Stimulated activated CD4-positive, alpha-beta T cell treated with anti-CD3 and anti-CD28 coated beads, Interleukin-1b, Interleukin-23, amount 100 ng/mL, for 24 hours (primary cell): ENCODE measurements around the gene RGPD8.
"Not testable (repeated sequence)": the region's sequence is repeated elsewhere in the genome, so short reads cannot be mapped to it uniquely, and the experiment has no call there.

ENCODE experiments used
- DNase-seq, 4 experiments: peaks; one replicate each; pipeline ENCODE4 v3.0.0-alpha.2; 2020; ENCODE audit warnings: low read depth in 4 of 4, low spot score in 1 of 4

Gene RGPD8

DNA sequence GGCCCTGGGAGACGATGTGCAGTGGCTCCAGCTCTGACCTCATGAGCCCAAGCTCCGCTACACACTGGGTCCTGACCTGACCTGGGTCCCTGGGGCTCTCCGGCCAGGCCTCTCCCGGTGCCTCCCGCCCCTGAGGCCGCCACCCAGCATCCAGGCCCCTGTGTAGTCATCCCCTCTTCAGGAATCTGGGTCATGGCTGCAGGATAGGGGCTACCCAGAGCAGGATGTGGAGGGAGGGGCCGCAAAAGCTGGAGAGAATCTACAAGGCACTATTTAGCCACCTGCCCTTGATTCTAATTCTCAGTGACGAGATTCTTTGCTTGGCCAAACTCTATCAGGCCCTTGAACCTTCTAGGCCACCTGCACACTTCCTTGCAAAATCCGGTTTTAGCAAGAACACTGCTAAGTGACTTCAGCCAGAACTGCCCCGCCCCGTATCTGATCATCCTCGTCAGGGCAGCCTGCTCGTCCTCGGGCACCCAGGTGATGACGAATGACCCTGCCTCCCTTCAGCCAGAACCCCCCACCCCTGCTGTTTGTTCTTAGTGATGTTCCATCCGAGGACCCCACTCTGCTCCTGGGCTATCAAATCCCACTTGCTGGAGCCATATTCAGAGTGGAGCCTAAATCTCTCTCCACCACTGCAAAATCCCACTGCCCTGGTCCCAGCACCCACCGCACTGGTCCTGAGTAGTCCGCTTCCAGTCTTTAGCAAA lies 2.4 kb upstream of the RGPD8 start:
- DNase-seq, result not testable (repeated sequence)

DNA sequence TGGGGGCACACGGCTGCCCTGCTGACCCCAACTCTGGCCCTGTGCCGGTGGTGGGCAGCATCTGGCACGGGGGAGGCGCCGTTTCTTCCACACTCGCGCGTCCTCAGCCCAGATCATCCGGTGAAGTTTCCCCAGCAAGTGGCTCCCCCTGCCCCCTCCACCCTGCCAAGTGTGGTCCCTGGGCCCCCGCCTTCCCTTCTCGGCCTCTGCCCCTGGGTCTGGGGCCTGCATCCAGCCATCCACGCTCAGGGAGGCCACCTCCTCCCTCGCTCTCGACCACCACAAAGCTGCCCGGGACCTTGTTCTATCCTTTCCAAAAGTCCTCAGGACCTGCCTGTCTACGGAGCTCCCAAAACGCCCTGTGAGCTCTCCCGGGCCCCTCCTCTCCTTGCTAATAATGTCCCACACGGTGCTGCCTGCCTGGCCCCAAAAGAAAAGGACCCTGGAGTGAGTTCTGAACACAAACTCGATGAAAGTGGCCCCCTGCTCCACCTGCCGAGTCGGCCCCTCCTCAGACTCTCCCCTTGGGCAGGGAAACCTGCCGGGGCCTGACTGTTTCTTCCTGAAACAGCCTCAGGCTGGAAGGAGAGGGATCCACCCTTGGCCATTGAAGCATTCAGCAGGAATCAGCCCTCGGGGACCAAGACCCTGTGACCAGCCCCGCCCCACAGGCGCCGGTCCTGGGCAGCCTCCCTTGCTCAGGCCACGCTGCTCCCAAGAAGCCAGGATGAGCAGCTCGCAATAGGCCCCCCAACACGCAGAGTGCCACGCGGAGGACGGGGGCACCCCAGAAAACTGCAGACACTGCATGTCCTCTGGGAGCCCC lies 1.7 kb upstream of the RGPD8 start:
- not testable (repeated sequence) for DNase-seq

DNA sequence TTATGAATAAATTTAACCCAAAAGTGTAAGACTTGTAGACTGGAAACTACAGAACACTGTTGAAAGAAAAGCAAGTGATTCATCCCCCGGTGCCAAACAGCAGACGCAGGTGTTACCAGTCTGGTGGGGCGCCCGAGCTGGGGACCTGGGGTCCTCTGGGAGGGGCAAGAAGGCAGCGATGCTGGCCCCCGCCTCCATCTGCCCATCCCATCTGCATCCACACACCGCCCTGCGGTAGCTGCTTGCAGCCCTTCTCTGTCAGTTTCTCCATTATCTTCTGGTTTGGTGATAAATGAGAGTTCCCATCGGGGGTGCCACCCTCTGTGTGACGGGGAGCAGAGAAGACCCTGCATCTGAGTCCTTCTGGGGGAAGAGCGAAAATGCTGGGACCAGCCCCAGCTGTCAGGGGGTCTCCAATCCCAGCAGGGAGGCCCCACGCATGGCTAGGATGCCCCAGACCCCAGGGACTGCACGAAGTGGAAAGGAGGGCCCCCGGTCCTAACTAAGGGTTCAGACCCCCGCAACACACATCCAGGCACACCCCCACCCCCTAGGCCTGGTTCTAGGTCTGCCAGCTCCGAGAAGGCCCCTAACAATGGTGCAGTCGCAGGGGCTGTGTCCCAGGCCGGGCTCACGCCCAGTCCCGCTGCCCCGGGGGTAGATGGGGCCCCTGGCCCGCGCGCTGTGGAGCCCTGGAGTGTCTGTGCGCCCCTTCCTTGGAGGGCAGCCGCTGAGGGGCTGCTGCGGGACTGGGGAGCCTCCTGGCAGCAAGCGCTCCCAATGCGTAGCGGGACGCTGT lies 686 bp upstream of the RGPD8 start:
- DNase-seq, result no peak

DNA sequence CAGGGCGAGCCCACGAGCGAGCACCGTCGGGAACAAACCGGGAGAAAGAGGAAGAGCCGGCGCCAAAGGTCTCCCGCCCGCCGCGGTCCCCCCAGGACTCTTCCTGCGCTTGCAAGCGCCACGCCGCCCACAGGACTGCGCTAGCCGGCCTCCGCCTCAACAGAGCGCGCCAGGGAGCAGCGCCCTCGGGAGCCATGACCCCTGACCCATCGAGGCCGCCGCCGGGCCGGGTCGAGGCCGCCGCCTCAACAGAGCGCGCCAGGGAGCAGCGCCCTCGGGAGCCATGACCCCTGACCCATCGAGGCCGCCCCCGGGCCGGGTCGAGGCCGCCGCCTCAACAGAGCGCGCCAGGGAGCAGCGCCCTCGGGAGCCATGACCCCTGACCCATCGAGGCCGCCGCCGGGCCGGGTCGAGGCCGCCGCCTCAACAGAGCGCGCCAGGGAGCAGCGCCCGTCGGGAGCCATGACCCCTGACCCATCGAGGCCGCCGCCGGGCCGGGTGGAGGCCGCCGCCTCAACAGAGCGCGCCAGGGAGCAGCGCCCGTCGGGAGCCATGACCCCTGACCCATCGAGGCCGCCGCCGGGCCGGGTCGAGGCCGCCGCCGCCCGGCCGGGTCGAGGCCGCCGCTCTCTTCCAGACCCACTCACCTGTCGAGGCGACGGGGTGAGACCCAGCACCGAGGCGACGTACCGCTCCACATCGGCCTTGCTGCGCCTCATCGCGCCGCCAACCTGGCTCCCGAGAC lies 538 bp downstream of the RGPD8 start:
- DNase-seq, result peak in 1 of 4 experiments; percentile 18

DNA sequence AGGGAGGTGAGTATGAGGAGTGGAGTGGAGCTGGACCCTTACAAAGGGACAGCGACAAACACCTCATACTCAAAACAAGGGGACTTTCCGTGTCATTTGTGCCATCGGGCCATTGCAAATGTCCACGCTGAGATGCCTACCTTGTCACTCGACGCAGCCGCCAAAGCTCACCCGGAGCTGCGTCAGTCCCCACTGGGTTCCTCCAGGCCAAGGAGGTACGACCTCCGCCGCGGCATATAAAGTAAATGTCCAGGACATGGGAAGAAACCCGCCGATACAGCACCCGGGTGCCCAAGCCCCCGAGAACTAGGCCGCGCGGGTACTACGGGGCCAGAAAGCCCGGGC lies 1.1 kb downstream of the RGPD8 start:
- DNase-seq, result not testable (repeated sequence)

DNA sequence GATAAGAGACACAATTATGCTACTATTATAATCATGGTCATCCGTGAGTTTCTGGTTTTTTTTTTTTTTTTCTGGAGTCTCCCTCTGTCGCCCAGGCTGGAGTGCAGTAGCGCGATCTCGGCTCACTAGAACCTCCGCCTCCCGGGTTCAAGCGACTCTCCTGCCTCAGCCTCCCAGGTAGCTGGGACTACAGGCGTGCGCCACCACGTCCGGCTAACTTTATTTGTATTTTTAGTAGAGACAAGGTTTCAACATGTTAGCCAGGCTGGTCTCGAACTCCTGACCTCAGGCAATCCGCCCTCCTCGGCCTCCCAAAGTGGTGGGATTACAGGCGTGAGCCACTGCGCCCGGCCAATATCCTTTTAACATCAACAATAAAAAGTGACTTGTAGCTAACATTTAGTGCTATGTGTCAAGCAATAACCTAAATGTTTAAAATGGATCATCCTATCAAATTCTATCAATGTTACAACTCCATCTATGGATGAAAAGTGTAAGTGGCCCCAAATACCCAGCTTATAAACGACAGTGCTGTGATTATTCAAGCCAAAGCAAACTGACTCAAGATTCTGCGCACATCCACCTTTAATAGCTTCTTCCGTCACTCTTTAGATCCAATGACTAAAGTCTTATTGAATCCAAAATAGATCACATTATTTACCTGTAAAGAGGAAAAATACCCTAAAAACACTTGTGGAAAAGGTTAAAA lies 1.7 kb downstream of the RGPD8 start:
- DNase-seq, result not testable (repeated sequence)

DNA sequence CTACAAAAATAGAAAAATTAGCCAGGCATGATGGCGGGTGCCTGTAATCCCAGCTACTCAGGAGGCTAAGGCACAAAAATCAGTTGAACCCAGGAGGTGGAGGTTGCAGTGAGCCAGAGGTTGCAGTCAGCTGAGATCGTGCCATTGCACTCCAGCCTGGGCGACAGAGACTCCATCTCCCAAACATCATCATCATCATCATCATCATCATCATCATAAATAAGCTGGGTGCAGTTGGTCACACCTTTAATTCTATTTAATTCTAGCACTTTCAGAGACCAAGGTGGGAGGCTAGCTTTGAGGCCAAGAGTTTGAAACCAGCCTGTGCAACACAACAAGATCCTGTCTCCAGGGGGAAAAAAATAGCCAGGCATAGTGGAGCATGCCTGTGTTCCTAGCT lies 8.9 kb downstream of the RGPD8 start:
- not testable (repeated sequence) for DNase-seq

DNA sequence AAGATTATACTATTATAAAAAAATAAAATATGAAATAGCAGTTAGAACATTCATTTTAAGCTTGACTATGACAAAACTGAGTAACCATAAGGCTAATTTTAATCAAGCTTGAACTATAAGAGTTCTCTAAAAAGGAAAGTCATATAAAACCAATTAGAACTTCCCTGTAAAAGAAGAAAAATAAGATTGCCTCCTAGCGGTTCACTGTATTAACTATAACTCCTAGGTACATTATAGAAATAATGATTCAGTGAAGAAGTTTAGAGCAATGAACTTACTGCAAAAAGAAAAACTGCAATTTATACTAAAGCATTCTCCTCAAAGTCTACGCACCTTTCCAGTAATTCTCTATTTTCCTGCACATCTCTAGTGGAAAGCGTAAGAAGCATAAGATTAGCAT lies 16.6 kb downstream of the RGPD8 start:
- DNase-seq, result not testable (repeated sequence)

DNA sequence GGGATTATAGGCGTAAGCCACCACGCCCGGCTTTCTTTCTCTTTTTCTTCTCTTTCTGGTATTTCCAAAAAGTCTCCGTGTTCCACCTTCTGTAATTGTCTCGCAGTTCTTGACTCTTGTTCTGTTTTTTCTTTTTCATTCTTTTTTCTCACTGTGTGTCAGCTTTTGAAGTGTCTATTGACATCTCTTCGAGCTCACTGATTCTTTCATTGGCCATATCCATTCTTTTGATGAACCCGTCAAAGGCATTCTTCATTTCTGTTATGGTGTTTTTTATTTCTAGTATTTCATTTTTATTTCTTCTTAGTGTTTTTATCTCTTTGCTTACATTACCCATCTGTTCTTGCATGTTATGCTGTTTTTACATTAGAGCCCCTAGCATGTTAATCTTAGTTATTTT lies 73.4 kb downstream of the RGPD8 start:
- not testable (repeated sequence) for DNase-seq

DNA sequence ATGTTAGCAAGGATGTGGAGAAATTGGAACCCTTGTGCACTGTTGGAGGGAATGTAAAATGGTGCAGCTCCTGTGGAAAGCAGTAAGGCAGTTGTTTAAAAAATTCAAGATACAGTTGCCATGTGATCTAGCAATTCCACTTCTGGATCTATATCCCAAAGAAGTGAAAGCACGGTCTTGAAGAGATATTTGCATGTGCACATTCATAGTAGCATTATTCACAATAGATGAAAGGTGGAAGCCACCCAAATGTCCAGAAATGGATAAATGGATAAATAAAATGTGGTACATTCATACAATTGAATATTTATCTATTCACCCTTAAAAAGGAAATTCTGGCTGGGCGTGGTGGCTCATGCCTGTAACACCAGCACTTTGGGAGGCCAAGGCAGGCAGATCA lies 79.1 kb downstream of the RGPD8 start:
- not testable (repeated sequence) for DNase-seq

DNA sequence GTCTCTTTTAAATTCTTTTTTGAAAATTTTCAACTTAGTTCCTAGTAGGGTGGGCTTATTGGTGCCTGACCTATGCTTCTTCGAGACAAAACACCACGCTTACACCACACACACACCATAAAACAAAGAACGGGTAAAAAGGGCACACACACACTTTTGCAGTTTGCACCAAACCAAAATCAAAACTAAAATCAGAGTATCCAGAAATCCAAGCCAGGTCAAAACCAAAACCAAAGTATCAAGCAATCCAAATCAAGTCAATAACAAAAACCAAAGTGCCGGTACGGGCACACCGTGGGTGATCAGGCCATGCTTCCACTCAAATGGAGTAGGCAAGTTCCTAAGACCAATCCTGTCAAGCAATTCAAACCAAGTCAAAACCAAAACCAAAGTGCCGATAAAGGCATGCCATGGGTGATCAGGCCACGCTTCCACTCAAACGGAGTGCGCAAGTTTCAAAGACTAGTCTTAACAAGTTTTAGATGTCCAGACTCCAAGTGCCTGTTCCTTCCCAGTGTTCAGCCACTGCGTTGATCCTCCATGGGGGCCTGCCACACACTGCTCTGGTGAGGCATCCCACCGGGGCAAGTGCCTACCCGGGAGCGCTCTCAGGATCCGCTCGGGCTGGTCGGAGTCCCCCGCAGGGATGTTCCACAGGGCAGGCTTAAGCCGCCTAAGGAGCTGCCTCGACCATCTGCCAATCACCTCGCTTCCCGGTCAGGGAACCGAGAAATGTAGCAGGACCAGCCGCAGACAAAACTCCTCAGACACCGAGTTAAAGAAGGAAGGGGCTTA lies 80.4 kb downstream of the RGPD8 start:
- not testable (repeated sequence) for DNase-seq

DNA sequence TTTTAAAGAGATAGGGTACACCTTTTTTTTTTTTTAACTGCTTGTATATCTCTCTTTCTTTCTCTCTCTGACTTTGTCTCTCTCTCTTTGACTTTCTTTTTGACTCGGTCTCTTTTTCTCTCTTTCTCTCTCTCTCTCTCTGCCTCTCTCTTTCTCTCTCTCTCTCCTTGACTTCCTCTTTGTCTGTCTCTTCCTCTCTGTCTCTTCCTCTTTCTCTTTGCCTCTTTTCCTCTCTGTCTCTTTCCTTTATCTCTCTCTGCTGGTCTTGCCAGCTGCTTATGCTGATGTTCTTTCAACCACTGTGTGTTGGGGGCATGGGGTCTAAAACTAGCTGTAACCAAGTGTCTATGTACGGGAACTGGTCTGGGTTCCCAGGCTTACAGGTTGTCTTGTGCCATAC lies 81.2 kb downstream of the RGPD8 start:
- DNase-seq, result not testable (repeated sequence)

DNA sequence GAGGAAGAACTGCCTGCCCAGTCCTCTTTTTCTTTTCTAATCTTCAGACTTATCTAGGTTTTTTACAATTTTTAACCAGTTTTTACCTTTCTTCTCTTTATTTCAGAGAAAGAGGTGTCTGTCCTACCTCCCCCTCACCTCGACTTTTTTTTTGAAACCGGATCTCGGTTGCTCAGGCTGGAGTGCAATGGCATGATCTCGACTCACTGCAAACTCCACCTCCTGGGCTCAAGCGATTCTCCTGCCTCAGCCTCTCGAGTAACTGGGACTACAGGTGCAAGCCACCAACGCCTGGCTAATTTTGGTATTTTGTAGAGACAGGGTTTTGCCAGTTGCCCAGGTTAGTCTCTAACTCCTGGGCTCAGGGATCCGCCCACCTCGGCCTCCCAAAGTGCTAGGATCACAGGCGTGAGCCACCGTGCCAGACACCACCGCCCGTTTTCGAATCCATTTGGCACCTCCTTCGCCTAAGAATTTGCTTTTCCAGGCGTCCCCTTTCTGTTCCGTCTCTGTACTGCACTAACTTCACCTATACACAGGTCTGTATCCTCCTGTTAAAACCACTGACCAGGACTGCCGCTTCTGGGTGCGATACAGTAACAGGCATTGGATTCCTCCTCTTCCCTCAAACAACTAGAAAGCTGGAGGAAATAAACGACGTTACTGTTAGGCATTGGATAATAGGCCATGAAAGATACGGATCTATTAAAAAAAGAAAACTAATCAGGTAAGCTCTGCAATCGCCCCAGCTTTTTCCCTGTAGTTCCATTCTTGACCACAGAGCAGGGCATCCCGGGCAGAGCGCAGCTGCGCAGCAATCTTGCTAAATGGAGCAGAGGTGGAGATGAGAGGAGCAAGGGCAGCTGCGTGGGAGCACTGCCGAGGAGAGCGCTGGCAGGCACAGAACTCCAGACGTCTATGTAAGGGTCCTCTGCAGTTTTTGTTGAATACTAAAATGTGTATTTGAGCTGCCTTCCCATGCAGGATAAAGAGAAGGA lies 88.1 kb downstream of the RGPD8 start:
- no peak for DNase-seq

DNA sequence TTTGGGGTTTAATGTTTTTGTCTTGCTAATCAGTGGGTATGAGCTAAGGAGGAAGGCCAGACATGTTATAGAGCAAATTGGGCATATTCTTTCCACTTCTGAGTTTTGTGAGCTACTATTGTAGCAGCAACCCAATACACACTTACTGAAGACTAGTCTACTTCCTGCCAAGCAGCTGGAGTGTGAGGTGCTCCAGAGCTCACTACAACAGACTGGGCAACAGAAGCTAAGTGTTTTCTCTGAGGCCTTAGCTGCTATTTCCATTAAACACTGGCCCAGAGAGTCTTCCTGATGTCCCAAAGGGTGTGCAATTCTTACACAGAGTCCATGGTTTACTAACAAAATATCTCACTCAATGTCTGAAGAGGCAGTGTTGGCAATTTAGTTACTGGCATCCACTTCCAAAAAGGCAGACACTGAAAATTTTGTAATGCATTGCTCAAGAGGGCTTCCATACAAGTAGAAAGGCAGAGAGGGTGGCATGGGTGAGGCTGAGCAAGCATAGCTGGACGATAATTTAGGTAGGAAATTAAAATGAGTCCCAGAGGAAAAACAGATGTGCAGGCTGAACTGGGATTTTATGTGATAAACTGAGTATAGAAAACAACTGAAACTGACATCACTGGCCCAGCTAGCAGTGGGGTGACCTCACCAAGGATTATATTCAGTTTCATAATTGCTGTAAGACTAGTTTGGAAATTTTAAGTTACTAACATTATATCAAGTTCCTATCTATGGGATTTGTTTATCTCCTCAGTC lies 89.4 kb downstream of the RGPD8 start:
- DNase-seq, result no peak

DNA sequence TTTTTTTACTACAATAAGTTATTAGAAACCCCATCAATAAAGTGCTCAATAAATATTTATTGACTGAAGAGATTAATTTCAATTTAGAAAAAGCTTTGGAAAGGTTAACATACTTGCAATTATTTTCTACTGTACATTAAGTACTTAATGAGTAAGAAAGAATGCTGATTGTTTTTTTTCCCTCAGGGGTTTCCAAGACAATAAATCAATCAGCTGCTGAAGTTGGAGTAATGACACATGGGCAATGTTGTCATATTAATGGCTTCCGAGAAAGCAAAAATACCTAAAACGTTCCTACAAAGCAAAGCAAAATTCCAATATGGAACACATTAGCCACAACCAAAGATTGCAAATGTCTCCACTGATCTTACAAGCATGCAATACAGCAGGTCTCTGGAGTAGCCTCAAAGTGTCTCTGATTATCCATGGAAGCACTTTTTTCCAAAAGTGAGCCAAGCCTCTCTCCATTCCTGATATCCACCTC lies 91.3 kb downstream of the RGPD8 start:
- no peak for DNase-seq

DNA sequence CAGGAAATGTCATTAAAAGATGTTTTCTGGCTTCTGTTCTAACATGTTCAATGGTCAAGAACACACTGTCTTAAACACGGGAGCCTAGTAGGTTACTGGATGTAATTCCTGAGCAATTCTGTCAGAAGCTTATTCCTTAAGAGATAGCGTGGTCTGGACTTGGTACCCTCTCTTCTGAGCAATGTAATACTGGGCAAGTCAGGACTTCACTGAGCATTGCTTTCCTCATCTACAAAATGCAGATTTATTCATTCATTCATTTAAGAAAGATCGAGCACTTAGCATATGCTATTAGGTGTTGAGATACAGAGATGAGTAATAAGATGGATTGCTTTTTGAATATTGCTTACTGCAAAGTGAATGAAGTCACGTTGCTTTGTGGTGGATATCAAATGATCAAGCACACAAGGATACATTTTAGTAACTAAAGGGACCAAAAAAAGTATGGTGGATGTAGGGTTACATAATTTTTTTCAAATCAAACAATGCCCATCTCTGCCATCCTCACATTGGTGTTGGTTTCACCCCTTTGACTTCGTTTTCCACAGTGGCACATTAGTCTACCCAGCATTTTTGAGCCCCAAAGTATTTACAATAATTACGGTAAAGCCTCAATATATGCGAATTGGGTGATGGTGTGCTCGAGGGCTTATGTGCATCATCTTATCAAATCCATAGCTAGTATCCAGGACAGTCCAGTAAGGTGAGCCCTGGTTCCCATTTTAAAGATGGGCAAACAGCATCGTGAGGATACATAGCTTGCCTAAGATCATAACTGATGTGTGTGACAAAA lies 92.8 kb downstream of the RGPD8 start:
- no peak for DNase-seq

DNA sequence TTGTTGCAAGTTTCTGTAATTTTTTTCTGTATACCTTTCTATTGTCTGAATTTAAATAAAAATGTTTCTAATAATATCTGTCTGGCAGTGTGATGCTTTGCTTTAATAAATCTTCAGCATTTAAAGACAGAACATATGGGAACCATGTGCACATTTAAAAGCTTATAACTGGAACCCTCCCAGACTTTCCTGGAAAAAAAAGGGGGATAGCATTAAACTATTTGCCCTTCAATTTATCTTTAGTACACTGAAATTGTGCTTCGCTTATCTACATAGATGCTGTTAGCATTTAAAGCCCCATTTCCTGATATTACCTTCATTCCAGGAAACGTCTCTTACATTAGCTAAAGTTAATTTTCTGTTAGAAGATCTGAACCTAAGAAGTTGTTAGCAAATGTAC lies 93.5 kb downstream of the RGPD8 start:
- DNase-seq, result no peak
